ENCODE measurements around the gene MS4A4E. TPM values are rescaled to one million over a fixed set of nuclear protein-coding genes. Genes with fewer than 3 reads are reported as not detected.
"Not testable (repeated sequence)": the region's sequence is repeated elsewhere in the genome, so short reads cannot be mapped to it uniquely, and the experiment has no call there.

Gene MS4A4E
- total RNA-seq, result not detected in 2 replicates
- long read RNA-seq, result 0 reads

GRCh38 chr11:60242740-60243239 is at the start of gene MS4A4E:
TSS of gene MS4A4E (minus strand) at chr11:60243137. CDS start at chr11:60230055, 13,082 bp downstream.
- Mint-ChIP-seq H3K4me1 (ENCODE audit: low read depth) (no peaks in the 10 kb centered on the region), H3K4me3 (ENCODE audit: low read depth) (no peak within 1 kb of the TSS), H3K36me3 (ENCODE audit: insufficient read depth) (no peaks in the 10 kb centered on the region), H3K9me3 (ENCODE audit: low read depth) (no peaks in the 10 kb centered on the region), H3K27ac (no peak within 1 kb of the TSS), H3K27me3 (peaks cover 6% of the 10 kb centered on the region)
- DNase-seq (ENCODE audit: low spot score, unreplicated experiment), result no peak
- TF ChIP-seq CTCF (IDR thresholded peaks at IDR 0.05; ENCODE audit: unreplicated experiment), result no peak

DNA sequence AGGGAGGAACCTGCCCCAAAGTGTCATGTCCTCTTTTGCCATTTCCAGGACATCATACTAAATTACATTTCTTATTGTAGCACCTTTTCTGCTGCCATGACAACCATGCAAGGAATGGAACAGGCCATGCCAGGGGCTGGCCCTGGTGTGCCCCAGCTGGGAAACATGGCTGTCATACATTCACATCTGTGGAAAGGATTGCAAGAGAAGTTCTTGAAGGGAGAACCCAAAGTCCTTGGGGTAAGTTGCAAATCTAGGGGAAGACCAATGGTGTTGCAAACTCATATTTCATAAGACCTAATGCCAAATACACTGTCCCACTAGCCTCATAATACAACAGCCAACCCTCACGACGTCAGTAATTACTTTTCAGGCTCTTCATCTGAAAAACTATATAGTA is 49.2 kb upstream of the MS4A4E start:
- no peak for TF ChIP-seq CTCF (IDR thresholded peaks at IDR 0.05; ENCODE audit: unreplicated experiment)
- Mint-ChIP-seq H3K4me3 (ENCODE audit: low read depth) (no peak overlapping the region), H3K36me3 (ENCODE audit: insufficient read depth) (no peaks in the 10 kb centered on the region), H3K27me3 (no peaks in the 10 kb centered on the region), H3K27ac (no peak overlapping the region), H3K4me1 (ENCODE audit: low read depth) (peaks cover 2% of the 10 kb centered on the region), H3K9me3 (ENCODE audit: low read depth) (peaks cover 14% of the 10 kb centered on the region)
- DNase-seq (ENCODE audit: low spot score, unreplicated experiment), result no peak

- Mint-ChIP-seq H3K9me3 (ENCODE audit: low read depth) (peaks cover 27% of the 10 kb centered on the region), H3K4me3 (ENCODE audit: low read depth) (no peak overlapping the region), H3K36me3 (ENCODE audit: insufficient read depth) (no peaks in the 10 kb centered on the region), H3K4me1 (ENCODE audit: low read depth) (peaks cover 4% of the 10 kb centered on the region), H3K27ac (no peak overlapping the region), H3K27me3 (no peaks in the 10 kb centered on the region)
- no peak for DNase-seq (ENCODE audit: low spot score, unreplicated experiment)
- no peak for TF ChIP-seq CTCF (IDR thresholded peaks at IDR 0.05; ENCODE audit: unreplicated experiment)
These were observed 45.6 kb upstream of the MS4A4E start for GRCh38 chr11:60288531-60288930.

DNA sequence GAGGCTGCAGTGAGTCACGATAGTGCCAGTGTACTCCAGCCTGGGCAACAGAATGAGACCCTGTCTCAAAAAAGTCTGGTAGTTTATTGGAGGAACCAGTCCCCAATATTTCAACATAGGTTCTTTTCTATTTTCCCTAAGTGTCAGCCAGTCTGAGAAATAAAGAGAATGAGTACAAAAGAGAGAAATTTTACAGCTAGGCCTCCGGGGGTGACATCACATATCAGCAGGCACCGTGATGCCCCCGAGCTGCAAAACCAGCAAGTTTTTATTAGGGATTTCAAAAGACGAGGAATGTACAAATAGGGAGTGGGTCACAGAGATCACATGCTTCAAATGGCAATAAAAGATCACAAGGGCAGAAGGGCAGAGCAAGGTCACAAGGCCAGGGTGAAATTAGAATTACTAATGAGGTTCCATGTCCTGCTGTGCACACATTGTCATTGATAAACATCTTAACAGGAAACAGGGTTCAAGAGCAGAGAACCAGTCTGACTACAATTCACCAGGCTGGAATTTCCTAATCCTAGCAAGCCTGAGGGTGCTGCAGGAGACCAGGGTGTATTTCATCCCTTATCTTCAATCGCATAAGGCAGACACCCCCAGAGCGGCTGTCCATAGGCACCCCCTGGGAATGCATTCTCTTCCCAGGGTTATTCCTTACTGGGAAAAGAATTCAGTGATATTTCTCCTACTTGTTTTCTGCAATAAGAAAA is 42.6 kb upstream of the MS4A4E start:
- H3K27ac Mint-ChIP-seq; DNase-seq (ENCODE audit: low spot score, unreplicated experiment); H3K36me3 Mint-ChIP-seq (ENCODE audit: insufficient read depth); H3K4me3 Mint-ChIP-seq (ENCODE audit: low read depth); H3K27me3 Mint-ChIP-seq; H3K4me1 Mint-ChIP-seq (ENCODE audit: low read depth): not testable (repeated sequence)
- peaks cover 27% of the 10 kb centered on the region for H3K9me3 Mint-ChIP-seq (ENCODE audit: low read depth)

DNA sequence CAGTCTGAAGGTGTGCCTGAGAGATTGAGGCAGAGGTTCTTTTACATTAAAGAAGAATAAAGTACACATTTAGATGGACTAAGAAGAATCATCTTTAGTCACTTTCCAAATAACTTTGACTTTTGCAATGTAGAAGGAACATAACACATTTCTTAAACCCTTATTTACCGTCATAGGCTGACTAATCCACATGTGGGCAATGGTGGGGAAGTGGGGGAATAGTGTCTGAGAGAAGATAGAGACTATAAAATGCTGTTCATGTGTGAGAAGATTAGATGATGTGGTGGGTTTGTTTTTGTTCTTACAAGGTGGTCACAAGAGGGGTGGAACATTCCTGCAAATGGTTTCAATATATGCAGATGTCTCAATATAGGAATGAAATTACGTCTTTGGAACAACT is 39.3 kb upstream of the MS4A4E start:
- no peak for TF ChIP-seq CTCF (IDR thresholded peaks at IDR 0.05; ENCODE audit: unreplicated experiment)
- DNase-seq (ENCODE audit: low spot score, unreplicated experiment), result no peak
- H3K27ac Mint-ChIP-seq, result no peak overlapping the region
- no peak overlapping the region for H3K4me3 Mint-ChIP-seq (ENCODE audit: low read depth)
- no peaks in the 10 kb centered on the region for H3K36me3 Mint-ChIP-seq (ENCODE audit: insufficient read depth)
- no peaks in the 10 kb centered on the region for H3K27me3 Mint-ChIP-seq
- H3K4me1 Mint-ChIP-seq (ENCODE audit: low read depth), result peaks cover 2% of the 10 kb centered on the region
- H3K9me3 Mint-ChIP-seq (ENCODE audit: low read depth), result peaks cover 13% of the 10 kb centered on the region

DNA sequence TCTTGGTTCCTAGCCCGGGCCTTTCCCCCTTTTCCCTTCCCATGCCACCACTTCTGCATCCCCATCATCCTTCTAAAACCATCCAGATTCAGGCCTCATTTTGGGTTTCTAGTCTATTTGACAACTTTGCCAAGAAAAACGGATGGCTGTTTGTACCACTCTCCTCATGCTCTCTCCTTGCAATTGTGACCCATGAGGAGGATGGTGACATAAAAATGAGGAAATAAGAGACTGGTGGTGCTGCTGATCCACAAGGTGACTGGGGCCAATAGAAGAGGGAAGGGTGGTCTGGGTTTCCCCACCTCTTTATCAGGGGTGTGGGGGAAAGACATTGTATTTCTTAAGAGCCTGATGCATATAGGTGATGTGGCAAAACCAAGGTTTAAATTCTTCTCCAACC is 38.5 kb upstream of the MS4A4E start:
- H3K9me3 Mint-ChIP-seq (ENCODE audit: low read depth), result peaks cover 8% of the 10 kb centered on the region
- no peak overlapping the region for H3K27ac Mint-ChIP-seq
- no peaks in the 10 kb centered on the region for H3K27me3 Mint-ChIP-seq
- no peak for TF ChIP-seq CTCF (IDR thresholded peaks at IDR 0.05; ENCODE audit: unreplicated experiment)
- H3K36me3 Mint-ChIP-seq (ENCODE audit: insufficient read depth), result no peaks in the 10 kb centered on the region
- no peak overlapping the region for H3K4me3 Mint-ChIP-seq (ENCODE audit: low read depth)
- peaks cover 2% of the 10 kb centered on the region for H3K4me1 Mint-ChIP-seq (ENCODE audit: low read depth)
- no peak for DNase-seq (ENCODE audit: low spot score, unreplicated experiment)
